ENCODE data around the gene NEDD4L.

NEDD4L gene

GRCh38 chr18:58391231-58391825 is 347.3 kb downstream of the NEDD4L start:
- no peak for DNase-seq (ENCODE audit: low spot score)
- TF ChIP-seq, protein P1, sequence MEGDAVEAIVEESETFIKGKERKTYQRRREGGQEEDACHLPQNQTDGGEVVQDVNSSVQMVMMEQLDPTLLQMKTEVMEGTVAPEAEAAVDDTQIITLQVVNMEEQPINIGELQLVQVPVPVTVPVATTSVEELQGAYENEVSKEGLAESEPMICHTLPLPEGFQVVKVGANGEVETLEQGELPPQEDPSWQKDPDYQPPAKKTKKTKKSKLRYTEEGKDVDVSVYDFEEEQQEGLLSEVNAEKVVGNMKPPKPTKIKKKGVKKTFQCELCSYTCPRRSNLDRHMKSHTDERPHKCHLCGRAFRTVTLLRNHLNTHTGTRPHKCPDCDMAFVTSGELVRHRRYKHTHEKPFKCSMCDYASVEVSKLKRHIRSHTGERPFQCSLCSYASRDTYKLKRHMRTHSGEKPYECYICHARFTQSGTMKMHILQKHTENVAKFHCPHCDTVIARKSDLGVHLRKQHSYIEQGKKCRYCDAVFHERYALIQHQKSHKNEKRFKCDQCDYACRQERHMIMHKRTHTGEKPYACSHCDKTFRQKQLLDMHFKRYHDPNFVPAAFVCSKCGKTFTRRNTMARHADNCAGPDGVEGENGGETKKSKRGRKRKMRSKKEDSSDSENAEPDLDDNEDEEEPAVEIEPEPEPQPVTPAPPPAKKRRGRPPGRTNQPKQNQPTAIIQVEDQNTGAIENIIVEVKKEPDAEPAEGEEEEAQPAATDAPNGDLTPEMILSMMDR (IDR thresholded peaks at IDR 0.05; ENCODE audit: extremely low read depth, missing control alignments) = no peak

- TF ChIP-seq, protein P1 (IDR thresholded peaks at IDR 0.05; ENCODE audit: extremely low read depth, missing control alignments) = no peak
- DNase-seq (ENCODE audit: low spot score) = no peak
These were observed 347.9 kb downstream of the NEDD4L start for GRCh38 chr18:58391932-58392323.

DNA sequence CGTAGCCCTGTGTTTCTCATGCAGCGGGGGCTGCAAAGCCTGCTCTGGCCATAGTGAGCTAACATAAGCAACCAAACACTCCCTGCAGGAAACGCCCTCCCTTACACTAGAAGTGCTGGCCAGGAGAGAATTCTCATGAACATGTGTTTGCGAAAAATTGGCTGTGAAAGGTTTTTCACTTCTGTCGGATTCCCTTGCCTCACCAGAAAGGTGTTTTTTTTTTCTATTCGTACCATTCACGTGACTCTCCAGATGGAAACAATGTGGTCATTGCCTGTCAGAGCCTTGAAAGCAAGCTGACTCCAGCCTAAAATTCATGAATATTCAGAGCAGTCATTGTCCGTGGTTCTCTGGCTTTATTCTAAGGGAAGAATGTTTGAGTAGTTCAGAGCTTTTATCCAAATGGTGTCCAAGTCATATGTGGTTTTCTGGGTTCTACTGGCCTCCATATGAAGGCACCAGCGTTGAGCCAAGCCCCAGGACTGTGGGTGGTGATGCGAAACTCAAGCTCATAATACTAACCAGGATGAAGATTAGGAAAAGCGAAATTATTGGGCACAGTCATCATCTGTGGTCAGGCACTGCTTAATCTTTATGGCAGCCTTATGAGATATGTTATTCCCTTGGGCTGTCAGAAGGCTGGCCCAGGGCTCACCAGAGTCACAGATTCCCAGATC is 348.4 kb downstream of the NEDD4L start:
- DNase-seq (ENCODE audit: low spot score) = no peak
- TF ChIP-seq, protein P1 (IDR thresholded peaks at IDR 0.05; ENCODE audit: extremely low read depth, missing control alignments) = no peak

DNA sequence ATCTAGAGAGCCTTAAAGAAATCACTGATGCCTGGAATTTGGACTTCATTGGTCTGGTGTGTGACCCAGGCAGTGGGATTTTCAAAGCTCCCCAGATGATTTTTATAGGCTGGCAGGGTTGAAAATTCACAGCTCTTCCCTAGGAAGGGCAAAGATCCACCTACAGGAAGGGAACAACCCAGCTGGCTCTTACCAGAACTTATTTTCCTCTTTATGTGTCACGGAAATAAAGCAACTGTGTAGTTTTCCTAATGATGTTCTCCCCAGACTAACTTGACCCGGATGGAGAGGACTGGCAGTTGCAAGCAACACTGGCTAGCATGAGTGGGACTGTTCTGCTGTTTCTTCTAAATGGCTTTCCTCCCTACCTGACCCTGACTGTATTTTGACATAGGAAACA is 349.3 kb downstream of the NEDD4L start:
- TF ChIP-seq, protein P1 (IDR thresholded peaks at IDR 0.05; ENCODE audit: extremely low read depth, missing control alignments) = no peak
- DNase-seq (ENCODE audit: low spot score) = no peak

GRCh38 chr18:58394046-58394445 is 350.0 kb downstream of the NEDD4L start:
- no peak for DNase-seq (ENCODE audit: low spot score)
- TF ChIP-seq, protein P1 (IDR thresholded peaks at IDR 0.05; ENCODE audit: extremely low read depth, missing control alignments) = no peak

- no peak for DNase-seq (ENCODE audit: low spot score)
- TF ChIP-seq, protein P1 (IDR thresholded peaks at IDR 0.05; ENCODE audit: extremely low read depth, missing control alignments) = no peak
These were observed 350.8 kb downstream of the NEDD4L start for GRCh38 chr18:58394602-58395425.

- TF ChIP-seq, protein P1 (IDR thresholded peaks at IDR 0.05; ENCODE audit: extremely low read depth, missing control alignments) = no peak
- DNase-seq (ENCODE audit: low spot score) = no peak
These were observed 352.1 kb downstream of the NEDD4L start for GRCh38 chr18:58396144-58396543.

All from GM20000 (cell line).